Loucy (cell line): ENCODE results near the gene SAMD15.
"Not testable (repeated sequence)": the region's sequence is repeated elsewhere in the genome, so short reads cannot be mapped to it uniquely, and the experiment has no call there.

ENCODE experiments used
- EZH2phosphoT487 ChIP-seq: fragments of 200-600 bp; IDR thresholded peaks from 2 replicates; pipeline ENCODE4 v1.6.1; 2018; ENCODE audit warnings: antibody characterized with exemption, mild to moderate bottlenecking, moderate library complexity, borderline replicate concordance
- TF ChIP-seq, protein P1 (sequence below): fragments of 200-600 bp; sonication (generic); conservative IDR thresholded peaks from 2 replicates; pipeline ENCODE4 v1.5.1; 2014; ENCODE audit warnings: mild to moderate bottlenecking, antibody characterized with exemption, low read length

DNA sequence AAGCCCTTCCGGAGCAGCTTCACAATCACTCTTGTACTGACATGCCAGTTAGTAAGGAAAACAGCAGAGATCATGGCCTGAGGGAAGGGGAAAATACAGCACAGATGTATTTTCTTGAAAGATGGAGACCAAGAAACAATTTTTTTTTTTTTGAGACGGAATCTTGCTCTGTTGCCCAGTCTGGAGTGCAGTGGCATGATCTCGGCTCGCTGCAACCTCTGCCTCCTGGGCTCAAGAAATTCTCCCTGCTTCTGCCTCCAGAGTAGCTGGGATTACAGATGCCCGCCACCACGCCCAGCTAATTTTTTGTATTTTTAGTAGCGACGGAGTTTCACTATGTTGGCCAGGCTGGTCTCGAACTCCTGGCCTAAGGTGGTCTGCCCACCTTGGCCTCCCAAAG lies 39.9 kb upstream of the SAMD15 start:
- TF ChIP-seq, protein P1, sequence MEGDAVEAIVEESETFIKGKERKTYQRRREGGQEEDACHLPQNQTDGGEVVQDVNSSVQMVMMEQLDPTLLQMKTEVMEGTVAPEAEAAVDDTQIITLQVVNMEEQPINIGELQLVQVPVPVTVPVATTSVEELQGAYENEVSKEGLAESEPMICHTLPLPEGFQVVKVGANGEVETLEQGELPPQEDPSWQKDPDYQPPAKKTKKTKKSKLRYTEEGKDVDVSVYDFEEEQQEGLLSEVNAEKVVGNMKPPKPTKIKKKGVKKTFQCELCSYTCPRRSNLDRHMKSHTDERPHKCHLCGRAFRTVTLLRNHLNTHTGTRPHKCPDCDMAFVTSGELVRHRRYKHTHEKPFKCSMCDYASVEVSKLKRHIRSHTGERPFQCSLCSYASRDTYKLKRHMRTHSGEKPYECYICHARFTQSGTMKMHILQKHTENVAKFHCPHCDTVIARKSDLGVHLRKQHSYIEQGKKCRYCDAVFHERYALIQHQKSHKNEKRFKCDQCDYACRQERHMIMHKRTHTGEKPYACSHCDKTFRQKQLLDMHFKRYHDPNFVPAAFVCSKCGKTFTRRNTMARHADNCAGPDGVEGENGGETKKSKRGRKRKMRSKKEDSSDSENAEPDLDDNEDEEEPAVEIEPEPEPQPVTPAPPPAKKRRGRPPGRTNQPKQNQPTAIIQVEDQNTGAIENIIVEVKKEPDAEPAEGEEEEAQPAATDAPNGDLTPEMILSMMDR = not testable (repeated sequence)
- TF ChIP-seq EZH2phosphoT487 = not testable (repeated sequence)
